ENCODE results near the gene RPA3.

RPA3 gene

DNA sequence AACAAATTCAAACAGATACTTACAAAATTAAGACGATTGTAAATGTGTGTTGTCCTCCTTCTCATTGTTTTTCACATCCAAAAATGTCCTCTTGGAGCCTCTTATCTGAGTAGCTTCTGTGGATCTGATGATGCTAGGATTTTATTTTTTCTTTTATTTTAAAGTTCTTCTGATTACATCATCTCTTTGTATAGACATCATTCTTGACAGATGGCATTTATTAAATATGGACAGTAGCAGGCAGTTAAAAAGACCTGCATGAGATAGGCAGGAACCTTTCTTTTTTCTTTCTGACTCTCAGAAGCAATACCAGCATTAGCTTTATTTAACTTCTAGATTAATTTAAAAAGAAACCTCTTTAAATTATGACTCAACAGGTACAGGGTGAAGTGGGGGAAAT lies at the start of gene RPA3:
RPA3 (minus strand) TSS at position 116 of the 400 bp plus-strand sequence. CDS start 78,189 bp downstream, outside the sequence.
- peaks cover 0 to 4% of the 10 kb centered on the region in 2 donors for H3K9me3 Mint-ChIP-seq
- H3K27ac Mint-ChIP-seq = peak within 1 kb of the TSS; percentile 97 to 98
- peak within 1 kb of the TSS; percentile 63 to 76 for H3K4me3 Mint-ChIP-seq
- DNase-seq (no peak), ATAC-seq (no peak)
- peaks cover 40% of the 10 kb centered on the region for H3K4me1 Mint-ChIP-seq
- no peaks in the 10 kb centered on the region for H3K27me3 Mint-ChIP-seq

GRCh38 chr7:7766671-7767070 lies 48.3 kb upstream of the RPA3 start:
- ATAC-seq (no peak), DNase-seq (no peak)
- no peak overlapping the region for H3K27ac Mint-ChIP-seq
- H3K4me3 Mint-ChIP-seq = no peak overlapping the region
- no peaks in the 10 kb centered on the region for H3K27me3 Mint-ChIP-seq
- H3K4me1 Mint-ChIP-seq = peaks cover 22% of the 10 kb centered on the region
- no peaks in the 10 kb centered on the region for H3K9me3 Mint-ChIP-seq

DNA sequence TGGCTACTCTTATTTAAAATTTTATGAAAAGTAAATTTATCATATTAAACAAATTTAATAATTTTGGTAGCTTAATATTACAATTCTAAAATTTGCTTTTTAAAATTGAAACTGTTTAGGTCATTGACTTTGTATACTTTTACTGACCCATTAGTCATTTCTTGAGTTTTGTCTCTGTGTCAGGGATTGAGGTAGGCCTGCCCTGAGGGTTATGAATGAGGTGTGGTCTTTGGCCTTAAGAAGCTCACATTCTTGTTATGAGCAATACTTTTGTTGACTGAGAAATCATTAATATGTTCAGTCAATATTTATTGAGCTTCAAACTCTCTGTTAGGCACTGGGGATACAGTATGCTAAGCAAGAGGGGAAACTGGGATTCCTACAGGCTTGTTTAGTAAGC lies 47.0 kb upstream of the RPA3 start:
- Mint-ChIP-seq H3K4me3 (no peak overlapping the region), H3K9me3 (no peaks in the 10 kb centered on the region), H3K27ac (no peak overlapping the region), H3K27me3 (no peaks in the 10 kb centered on the region), H3K4me1 (peaks cover 32% of the 10 kb centered on the region)
- ATAC-seq (peak; percentile 64), DNase-seq (peak in 1 of 2 donors; percentile 15)

DNA sequence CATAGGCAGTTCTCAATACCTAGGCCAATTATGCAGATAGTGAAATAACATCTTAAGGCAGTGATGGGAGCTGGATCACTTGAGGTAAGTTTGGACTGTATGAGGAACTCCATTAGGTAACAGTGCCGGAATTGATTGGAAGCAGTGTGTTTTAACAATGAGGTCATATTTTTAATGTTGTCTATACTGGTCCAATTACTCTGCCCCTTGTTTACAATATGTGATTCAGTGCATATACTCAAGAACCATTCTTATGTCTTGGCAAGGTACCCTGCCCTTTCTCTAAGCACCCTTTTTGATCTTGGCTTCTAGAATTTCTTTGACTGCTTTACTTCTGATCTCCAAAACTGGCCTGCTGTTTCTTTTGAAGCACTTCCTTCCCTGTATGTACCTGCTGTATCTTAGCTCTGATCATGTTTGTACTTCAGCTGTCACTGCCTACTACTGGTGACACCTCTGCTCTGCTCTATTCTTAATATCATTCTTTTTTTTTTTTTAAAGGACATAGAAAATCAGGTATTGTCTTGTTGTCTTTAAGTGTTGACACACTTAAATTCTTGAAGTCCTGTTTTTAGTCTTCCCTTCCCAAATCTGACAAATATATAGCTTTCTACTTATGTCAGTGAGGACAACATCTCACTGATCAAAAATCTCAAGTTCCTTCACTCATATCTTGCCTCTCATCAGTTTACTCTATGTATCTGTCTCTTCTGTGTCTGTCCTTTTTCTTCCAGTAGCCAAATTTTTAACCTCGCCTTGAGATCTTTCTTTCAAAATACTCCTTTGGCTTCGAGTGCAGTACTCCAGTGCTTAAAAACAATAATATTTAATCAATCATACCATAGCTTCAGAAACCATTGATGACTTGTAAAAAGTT lies 46.4 kb upstream of the RPA3 start:
- Mint-ChIP-seq H3K27me3 (no peaks in the 10 kb centered on the region), H3K27ac (peak overlapping the region in 1 of 2 donors; percentile 42), H3K9me3 (no peaks in the 10 kb centered on the region), H3K4me1 (peaks cover 32% of the 10 kb centered on the region), H3K4me3 (no peak overlapping the region)
- peak; percentile 38 for ATAC-seq
- no peak for DNase-seq

- no peaks in the 10 kb centered on the region for H3K27me3 Mint-ChIP-seq
- peak overlapping the region; percentile 53 to 79 for H3K27ac Mint-ChIP-seq
- H3K9me3 Mint-ChIP-seq = no peaks in the 10 kb centered on the region
- DNase-seq (peak in 1 of 2 donors; percentile 15), ATAC-seq (peak; percentile 88)
- peak overlapping the region; percentile 56 to 88 for H3K4me3 Mint-ChIP-seq
- peaks cover 32% of the 10 kb centered on the region for H3K4me1 Mint-ChIP-seq
These were observed 43.8 kb upstream of the RPA3 start for GRCh38 chr7:7761974-7762779.

DNA sequence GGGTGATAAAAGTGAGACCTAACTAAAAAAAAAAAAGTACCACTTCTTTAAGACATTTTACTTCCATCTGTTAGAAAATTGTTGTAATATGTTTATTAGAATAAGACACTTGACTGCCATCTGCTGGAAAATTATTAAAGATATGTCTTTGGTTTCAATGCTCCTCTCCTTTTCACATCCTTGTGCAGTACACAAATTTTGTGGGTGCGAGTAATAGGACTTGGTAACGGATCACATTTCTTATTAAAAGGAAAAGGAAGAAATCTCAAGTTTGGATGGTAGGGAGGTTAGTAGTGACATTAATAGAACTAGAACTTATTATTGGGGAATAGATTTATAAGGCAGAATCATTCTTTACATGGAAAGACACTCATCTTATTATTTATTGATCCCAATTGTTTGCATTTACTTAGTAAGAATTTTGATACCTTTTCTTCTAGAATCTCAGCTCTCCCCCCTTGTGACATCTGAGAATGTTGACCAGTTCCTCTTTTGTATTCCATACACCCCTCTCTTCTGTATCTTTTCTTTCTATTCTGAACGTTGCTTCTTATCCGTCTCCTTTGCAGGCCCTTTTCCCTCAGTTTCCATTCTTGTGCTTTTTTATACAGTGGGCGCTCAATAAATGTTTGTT lies 43.0 kb upstream of the RPA3 start:
- no peak for DNase-seq
- ATAC-seq = peak; percentile 42
- Mint-ChIP-seq H3K27me3 (no peaks in the 10 kb centered on the region), H3K4me1 (peaks cover 32% of the 10 kb centered on the region), H3K27ac (no peak overlapping the region), H3K9me3 (no peaks in the 10 kb centered on the region), H3K4me3 (peak overlapping the region; percentile 56 to 88)

GRCh38 chr7:7757576-7757975 lies 39.2 kb upstream of the RPA3 start:
- H3K27ac Mint-ChIP-seq = no peak overlapping the region
- H3K4me1 Mint-ChIP-seq = peaks cover 14% of the 10 kb centered on the region
- no peak for ATAC-seq
- DNase-seq = no peak
- H3K4me3 Mint-ChIP-seq = no peak overlapping the region
- H3K9me3 Mint-ChIP-seq = no peaks in the 10 kb centered on the region
- H3K27me3 Mint-ChIP-seq = no peaks in the 10 kb centered on the region

GRCh38 chr7:7756577-7756976 lies 38.2 kb upstream of the RPA3 start:
- no peak overlapping the region for H3K4me3 Mint-ChIP-seq
- peaks cover 10% of the 10 kb centered on the region for H3K4me1 Mint-ChIP-seq
- no peaks in the 10 kb centered on the region for H3K27me3 Mint-ChIP-seq
- ATAC-seq (no peak), DNase-seq (no peak)
- no peaks in the 10 kb centered on the region for H3K9me3 Mint-ChIP-seq
- H3K27ac Mint-ChIP-seq = no peak overlapping the region

GRCh38 chr7:7751243-7752092 lies 33.1 kb upstream of the RPA3 start:
- Mint-ChIP-seq H3K27me3 (no peaks in the 10 kb centered on the region), H3K27ac (no peak overlapping the region), H3K9me3 (no peaks in the 10 kb centered on the region), H3K4me3 (peak overlapping the region in 1 of 2 donors; percentile 35), H3K4me1 (peaks cover 11% of the 10 kb centered on the region)
- DNase-seq (no peak), ATAC-seq (no peak)

DNA sequence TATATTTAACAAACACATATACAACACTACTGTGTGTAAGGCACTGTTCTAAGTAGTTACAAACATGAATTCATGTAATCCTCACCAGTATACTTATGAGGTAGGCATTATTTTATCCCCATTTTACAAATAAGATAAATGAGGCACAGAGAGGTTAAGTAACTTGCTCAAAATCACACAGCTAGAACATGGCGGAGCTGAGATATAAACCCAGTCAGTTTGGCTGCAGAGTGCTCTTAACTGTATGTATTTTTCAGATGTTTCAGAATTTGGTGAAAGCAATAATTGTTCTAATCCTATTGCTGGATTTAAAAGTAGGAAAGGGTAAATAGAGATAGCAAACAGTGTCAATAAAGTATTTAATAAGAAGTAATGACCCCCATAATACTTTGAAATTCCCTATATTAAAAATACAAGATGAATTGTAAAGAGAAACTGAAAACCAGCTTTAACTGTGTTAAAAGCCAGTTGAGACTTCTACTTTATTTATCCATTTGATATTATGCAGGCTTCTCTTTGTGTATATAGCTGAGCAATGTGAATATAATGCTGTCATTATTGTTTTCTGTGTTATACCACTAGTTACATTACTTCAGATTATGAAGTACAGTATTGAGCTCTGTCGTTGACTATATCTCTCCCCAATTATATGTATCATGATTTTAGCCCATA lies 32.3 kb upstream of the RPA3 start:
- Mint-ChIP-seq H3K9me3 (no peaks in the 10 kb centered on the region), H3K4me1 (peaks cover 11% of the 10 kb centered on the region), H3K4me3 (peak overlapping the region in 1 of 2 donors; percentile 35), H3K27ac (no peak overlapping the region), H3K27me3 (no peaks in the 10 kb centered on the region)
- DNase-seq (no peak), ATAC-seq (no peak)

DNA sequence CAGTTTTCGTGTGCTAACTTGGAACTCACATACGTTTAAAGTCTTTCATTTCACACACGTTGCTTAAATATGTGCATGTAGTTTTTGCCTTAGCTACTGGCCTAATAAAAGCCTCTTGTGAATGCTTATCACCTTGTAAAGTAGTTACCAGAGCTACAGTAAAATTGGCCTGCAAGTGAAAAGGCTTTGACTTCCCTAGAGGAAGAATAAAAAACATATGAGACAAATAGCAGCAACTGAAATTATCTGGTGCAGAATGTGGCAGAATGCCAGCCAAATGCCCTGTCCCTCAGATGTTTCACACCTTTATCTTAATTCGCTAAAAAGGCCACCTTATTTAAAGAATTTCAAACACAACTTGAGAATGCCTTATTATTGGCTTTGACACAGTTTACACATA lies 28.1 kb upstream of the RPA3 start:
- DNase-seq (no peak), ATAC-seq (no peak)
- H3K4me3 Mint-ChIP-seq = no peak overlapping the region
- no peak overlapping the region for H3K27ac Mint-ChIP-seq
- peaks cover 11% of the 10 kb centered on the region for H3K4me1 Mint-ChIP-seq
- H3K9me3 Mint-ChIP-seq = no peaks in the 10 kb centered on the region
- H3K27me3 Mint-ChIP-seq = no peaks in the 10 kb centered on the region

DNA sequence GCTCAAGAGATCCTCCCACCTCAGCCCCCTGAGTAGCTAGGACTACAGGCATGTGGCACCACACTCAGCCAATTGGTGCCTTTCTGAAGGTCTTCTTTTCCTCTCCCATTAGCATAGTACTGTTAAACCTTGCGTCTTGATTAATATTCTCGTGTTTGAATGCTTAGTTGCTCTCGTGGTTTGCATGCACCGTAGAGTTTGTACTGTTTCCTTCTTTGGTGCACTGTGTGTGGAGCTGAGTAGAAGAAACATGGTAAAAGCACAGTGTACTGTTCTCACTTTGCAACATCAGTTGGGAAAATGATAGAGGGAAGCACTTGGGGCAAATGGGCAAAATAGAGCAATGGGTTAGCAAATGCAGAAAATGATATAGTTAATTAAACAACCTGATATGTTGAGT lies 27.6 kb upstream of the RPA3 start:
- H3K9me3 Mint-ChIP-seq = no peaks in the 10 kb centered on the region
- ATAC-seq (no peak), DNase-seq (no peak)
- peak overlapping the region in 1 of 2 donors; percentile 59 for H3K27ac Mint-ChIP-seq
- peaks cover 6% of the 10 kb centered on the region for H3K4me1 Mint-ChIP-seq
- H3K27me3 Mint-ChIP-seq = no peaks in the 10 kb centered on the region
- no peak overlapping the region for H3K4me3 Mint-ChIP-seq

DNA sequence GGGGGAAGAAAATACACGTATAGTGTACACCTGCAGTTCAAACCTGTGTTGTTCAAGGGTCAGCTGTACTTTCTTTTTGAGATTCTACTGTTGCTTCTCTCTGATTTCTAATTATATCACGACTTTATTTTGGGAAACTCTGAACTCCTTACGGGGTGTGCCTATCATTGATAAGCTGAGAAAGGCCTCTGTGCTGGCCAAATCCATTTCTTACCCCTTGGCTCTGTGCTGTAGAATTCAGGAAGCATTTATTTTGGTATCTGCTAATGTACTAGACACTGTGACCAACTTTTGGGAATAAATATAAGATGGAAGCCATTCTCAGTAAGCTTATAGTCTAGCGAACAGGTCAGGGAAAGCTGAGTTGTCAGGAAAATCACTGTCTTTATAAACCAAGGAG lies 26.9 kb upstream of the RPA3 start:
- ATAC-seq (no peak), DNase-seq (no peak)
- Mint-ChIP-seq H3K27ac (no peak overlapping the region), H3K9me3 (no peaks in the 10 kb centered on the region), H3K4me3 (no peak overlapping the region), H3K27me3 (no peaks in the 10 kb centered on the region), H3K4me1 (peaks cover 3% of the 10 kb centered on the region)

GRCh38 chr7:7742223-7742622 lies 23.8 kb upstream of the RPA3 start:
- ATAC-seq (no peak), DNase-seq (no peak)
- Mint-ChIP-seq H3K9me3 (no peaks in the 10 kb centered on the region), H3K27ac (no peak overlapping the region), H3K4me3 (no peak overlapping the region), H3K27me3 (no peaks in the 10 kb centered on the region), H3K4me1 (peaks cover 17% of the 10 kb centered on the region)

- no peak for ATAC-seq
- no peaks in the 10 kb centered on the region for H3K9me3 Mint-ChIP-seq
- H3K4me1 Mint-ChIP-seq = peaks cover 24% of the 10 kb centered on the region
- no peak overlapping the region for H3K27ac Mint-ChIP-seq
- no peak overlapping the region for H3K4me3 Mint-ChIP-seq
- no peaks in the 10 kb centered on the region for H3K27me3 Mint-ChIP-seq
- DNase-seq = no peak
These were observed 21.6 kb upstream of the RPA3 start for GRCh38 chr7:7740037-7740355.

Data from stimulated activated naive CD8-positive, alpha-beta T cell treated with anti-CD3 and anti-CD28 coated beads, Interleukin-15, amount 100 ng/mL, for 72 hours (primary cell).